OCI-LY3 (cell line): Measurements from ENCODE around the gene ARHGAP24.

Experiments used
- H2AFZ ChIP-seq: fragments of 200-600, 300-600 bp; shearing (Covaris generic); 2 replicates; pipeline ENCODE4 v1.6.0; 2014; ENCODE audit warnings: antibody characterized with exemption, low read depth, low read length
- H3K27ac ChIP-seq: fragments of 200-600, 300-600 bp; sonication (generic); 2 replicates; pipeline ENCODE4 v1.5.1; 2014; ENCODE audit warnings: mild to moderate bottlenecking, low read length, moderate library complexity, mixed read lengths
- H3K27me3 ChIP-seq: fragments of 200-600, 300-600 bp; sonication (generic); 2 replicates; pipeline ENCODE4 v1.6.1; 2014; ENCODE audit warnings: low read depth, low read length, mixed read lengths
- H3K36me3 ChIP-seq: fragments of 200-600, 300-600 bp; sonication (generic); replicated peaks from 2 replicates; pipeline ENCODE3; 2014; ENCODE audit warnings: low read depth, low read length, mixed read lengths
- H3K4me1 ChIP-seq: fragments of 300-600, 200-600 bp; sonication (generic); 2 replicates; pipeline ENCODE4 v1.6.1; 2014; ENCODE audit warnings: low read length, mixed read lengths
- H3K4me2 ChIP-seq: fragments of 200-600, 300-600 bp; sonication (generic); 2 replicates; pipeline ENCODE4 v1.6.1; 2014; ENCODE audit warnings: low read length, mixed read lengths
- H3K4me3 ChIP-seq: fragments of 300-600, 200-600 bp; sonication (generic); 2 replicates; pipeline ENCODE4 v1.5.1; 2014; ENCODE audit warnings: antibody characterized with exemption, mild to moderate bottlenecking, low read length, moderate library complexity
- H3K79me2 ChIP-seq: fragments of 300-600, 200-600 bp; shearing (Covaris generic); 2 replicates; pipeline ENCODE4 v1.6.1; 2014; ENCODE audit warnings: mild to moderate bottlenecking, low read length, mixed read lengths
- H3K9ac ChIP-seq: fragments of 300-600, 200-600 bp; shearing (Covaris generic); 2 replicates; pipeline ENCODE4 v1.6.0; 2014; ENCODE audit warnings: mild to moderate bottlenecking, low read length, moderate library complexity
- H3K9me3 ChIP-seq: fragments of 200-600, 300-600 bp; shearing (Covaris generic); 2 replicates; pipeline ENCODE4 v1.6.1; 2014; ENCODE audit warnings: low read length, mixed read lengths; ENCODE audit not compliant: insufficient read depth
- H4K20me1 ChIP-seq: fragments of 200-600, 300-600 bp; sonication (generic); 2 replicates; pipeline ENCODE4 v1.6.1; 2016; ENCODE audit warnings: low read length, mixed read lengths; ENCODE audit not compliant: insufficient read depth
- CTCF ChIP-seq: fragments of 200-600, 300-600 bp; sonication (generic); IDR thresholded peaks from 2 replicates; pipeline ENCODE4 v1.5.1; 2014; ENCODE audit warnings: antibody characterized with exemption, low read length, low read depth
- EZH2phosphoT487 ChIP-seq: fragments of 200-600 bp; shearing (Covaris generic); IDR thresholded peaks from 2 replicates; pipeline ENCODE4 v1.6.1; 2018; ENCODE audit warnings: antibody characterized with exemption, mixed run types, low read depth

ARHGAP24 gene

GRCh38 chr4:85720735-85721134 lies 245.8 kb downstream of the ARHGAP24 start:
- Histone ChIP-seq H3K27ac (no peak overlapping the region), H3K4me1 (peaks cover 34% of the 10 kb centered on the region), H3K9ac (no peak overlapping the region), H3K4me2 (no peak overlapping the region), H4K20me1 (no peaks in the 10 kb centered on the region), H3K79me2 (peaks cover 10% of the 10 kb centered on the region), H3K36me3 (peaks cover 17% of the 10 kb centered on the region), H3K27me3 (no peaks in the 10 kb centered on the region), H2AFZ (no peak overlapping the region), H3K9me3 (no peaks in the 10 kb centered on the region), H3K4me3 (no peak overlapping the region)
- TF ChIP-seq CTCF (no peak), EZH2phosphoT487 (no peak)

GRCh38 chr4:85722401-85722800 lies 247.5 kb downstream of the ARHGAP24 start:
- Histone ChIP-seq H3K36me3 (peaks cover 22% of the 10 kb centered on the region), H3K9me3 (no peaks in the 10 kb centered on the region), H4K20me1 (no peaks in the 10 kb centered on the region), H2AFZ (no peak overlapping the region), H3K9ac (no peak overlapping the region), H3K4me1 (peaks cover 33% of the 10 kb centered on the region), H3K79me2 (peaks cover 11% of the 10 kb centered on the region), H3K27me3 (no peaks in the 10 kb centered on the region), H3K27ac (no peak overlapping the region), H3K4me2 (no peak overlapping the region), H3K4me3 (no peak overlapping the region)
- TF ChIP-seq EZH2phosphoT487 (no peak), CTCF (no peak)

- Histone ChIP-seq H3K9ac (no peak overlapping the region), H3K79me2 (peaks cover 15% of the 10 kb centered on the region), H3K4me3 (no peak overlapping the region), H3K4me2 (no peak overlapping the region), H3K9me3 (no peaks in the 10 kb centered on the region), H3K4me1 (peaks cover 32% of the 10 kb centered on the region), H3K27me3 (no peaks in the 10 kb centered on the region), H3K27ac (no peak overlapping the region), H4K20me1 (no peaks in the 10 kb centered on the region), H2AFZ (no peak overlapping the region), H3K36me3 (peaks cover 24% of the 10 kb centered on the region)
- TF ChIP-seq CTCF: no peak
- TF ChIP-seq EZH2phosphoT487: no peak
Observed at GRCh38 chr4:85722807-85723206, 247.9 kb downstream of the ARHGAP24 start.

GRCh38 chr4:85724791-85725563 lies 250.0 kb downstream of the ARHGAP24 start:
- Histone ChIP-seq H2AFZ (no peak overlapping the region), H3K27ac (peak overlapping the region; percentile 85)

More at GRCh38 chr4:85724791-85725563, 250.0 kb downstream of the ARHGAP24 start:
- Histone ChIP-seq H3K9me3 (no peaks in the 10 kb centered on the region), H3K9ac (peak overlapping the region; percentile 67), H3K36me3 (peaks cover 24% of the 10 kb centered on the region), H3K4me2 (peak overlapping the region; percentile 67), H3K79me2 (peaks cover 18% of the 10 kb centered on the region), H3K27me3 (no peaks in the 10 kb centered on the region), H3K4me1 (peaks cover 31% of the 10 kb centered on the region), H4K20me1 (no peaks in the 10 kb centered on the region), H3K4me3 (peak overlapping the region; percentile 36)
- TF ChIP-seq EZH2phosphoT487: no peak
- TF ChIP-seq CTCF: no peak
